Central memory CD8-positive, alpha-beta T cell (primary cell): ENCODE results near the gene CDK19.
"Not testable (repeated sequence)": the region's sequence is repeated elsewhere in the genome, so short reads cannot be mapped to it uniquely, and the experiment has no call there.

Experiments used
- ATAC-seq: fragments of 150-1000 bp; cut with Tn5 transposase; replicated peaks from 2 replicates; pipeline ENCODE4 v1.10.0; 2022; ENCODE audit warnings: mild to moderate bottlenecking, moderate FRiP score, moderate number of reproducible peaks; ENCODE audit not compliant: poor library complexity, severe bottlenecking; ENCODE audit errors: extremely low read depth
- DNase-seq, 2 donors: peaks; one replicate each; pipeline ENCODE4 v3.0.0; 2021; ENCODE audit warnings: low spot score in 2 of 2
- H3K27ac Mint-ChIP-seq: one replicate; pipeline ENCODE4 v1.8.0; 2022; ENCODE audit warnings: low read depth, mild to moderate bottlenecking, moderate library complexity, mixed read lengths
- H3K27me3 Mint-ChIP-seq: one replicate; pipeline ENCODE4 v1.8.0; 2022; ENCODE audit warnings: mixed read lengths
- H3K36me3 Mint-ChIP-seq: one replicate; pipeline ENCODE4 v1.8.0; 2022; ENCODE audit warnings: mild to moderate bottlenecking, moderate library complexity, mixed read lengths; ENCODE audit not compliant: insufficient read depth
- H3K4me1 Mint-ChIP-seq: one replicate; pipeline ENCODE4 v1.8.0; 2022; ENCODE audit warnings: mixed read lengths
- H3K4me3 Mint-ChIP-seq: one replicate; pipeline ENCODE4 v1.8.0; 2022; ENCODE audit warnings: mild to moderate bottlenecking, moderate library complexity, mixed read lengths
- H3K9me3 Mint-ChIP-seq: one replicate; pipeline ENCODE4 v1.8.0; 2022; ENCODE audit warnings: mixed read lengths

Gene CDK19

GRCh38 chr6:110769923-110770322 is 45.3 kb downstream of the CDK19 start:
- Mint-ChIP-seq H3K4me1 (no peaks in the 10 kb centered on the region), H3K9me3 (no peaks in the 10 kb centered on the region), H3K27ac (no peak overlapping the region), H3K4me3 (no peak overlapping the region), H3K36me3 (peaks cover 3% of the 10 kb centered on the region), H3K27me3 (no peaks in the 10 kb centered on the region)
- ATAC-seq (no peak), DNase-seq (no peak)

GRCh38 chr6:110768057-110768456 is 47.2 kb downstream of the CDK19 start:
- Mint-ChIP-seq H3K36me3 (peaks cover 3% of the 10 kb centered on the region), H3K9me3 (no peaks in the 10 kb centered on the region), H3K27ac (no peak overlapping the region), H3K27me3 (no peaks in the 10 kb centered on the region), H3K4me1 (no peaks in the 10 kb centered on the region), H3K4me3 (no peak overlapping the region)
- no peak for ATAC-seq
- DNase-seq = no peak

- no peak overlapping the region for H3K27ac Mint-ChIP-seq
- ATAC-seq = no peak
- no peak for DNase-seq
- H3K4me3 Mint-ChIP-seq = no peak overlapping the region
- H3K27me3 Mint-ChIP-seq = no peaks in the 10 kb centered on the region
- peaks cover 18% of the 10 kb centered on the region for H3K4me1 Mint-ChIP-seq
- H3K36me3 Mint-ChIP-seq = no peaks in the 10 kb centered on the region
- no peaks in the 10 kb centered on the region for H3K9me3 Mint-ChIP-seq
These were observed 53.9 kb downstream of the CDK19 start for GRCh38 chr6:110761371-110761770.

- no peaks in the 10 kb centered on the region for H3K27me3 Mint-ChIP-seq
- ATAC-seq (no peak), DNase-seq (no peak)
- no peaks in the 10 kb centered on the region for H3K36me3 Mint-ChIP-seq
- no peak overlapping the region for H3K4me3 Mint-ChIP-seq
- H3K4me1 Mint-ChIP-seq = peaks cover 18% of the 10 kb centered on the region
- no peak overlapping the region for H3K27ac Mint-ChIP-seq
- H3K9me3 Mint-ChIP-seq = no peaks in the 10 kb centered on the region
These were observed 54.7 kb downstream of the CDK19 start for GRCh38 chr6:110760589-110760988.

GRCh38 chr6:110760098-110760497 is 55.2 kb downstream of the CDK19 start:
- H3K4me1 Mint-ChIP-seq = peaks cover 18% of the 10 kb centered on the region
- not testable (repeated sequence) for ATAC-seq, H3K36me3 Mint-ChIP-seq, DNase-seq, H3K27ac Mint-ChIP-seq, H3K4me3 Mint-ChIP-seq, H3K27me3 Mint-ChIP-seq, H3K9me3 Mint-ChIP-seq

- H3K27ac Mint-ChIP-seq = no peak overlapping the region
- H3K27me3 Mint-ChIP-seq = no peaks in the 10 kb centered on the region
- H3K9me3 Mint-ChIP-seq = no peaks in the 10 kb centered on the region
- no peak overlapping the region for H3K4me3 Mint-ChIP-seq
- no peaks in the 10 kb centered on the region for H3K36me3 Mint-ChIP-seq
- DNase-seq (no peak), ATAC-seq (no peak)
- H3K4me1 Mint-ChIP-seq = peaks cover 18% of the 10 kb centered on the region
These were observed 57.3 kb downstream of the CDK19 start for GRCh38 chr6:110757926-110758325.

- Mint-ChIP-seq H3K27me3 (no peaks in the 10 kb centered on the region), H3K27ac (no peak overlapping the region), H3K4me1 (peaks cover 13% of the 10 kb centered on the region), H3K4me3 (no peak overlapping the region), H3K36me3 (no peaks in the 10 kb centered on the region), H3K9me3 (no peaks in the 10 kb centered on the region)
- ATAC-seq (no peak), DNase-seq (no peak)
These were observed 58.5 kb downstream of the CDK19 start for GRCh38 chr6:110756817-110757216.

GRCh38 chr6:110755411-110755834 is 59.8 kb downstream of the CDK19 start:
- Mint-ChIP-seq H3K27me3 (no peaks in the 10 kb centered on the region), H3K9me3 (no peaks in the 10 kb centered on the region), H3K36me3 (no peaks in the 10 kb centered on the region), H3K27ac (no peak overlapping the region), H3K4me3 (no peak overlapping the region), H3K4me1 (peaks cover 13% of the 10 kb centered on the region)
- no peak for DNase-seq
- no peak for ATAC-seq

GRCh38 chr6:110753936-110754668 is 61.2 kb downstream of the CDK19 start:
- H3K36me3 Mint-ChIP-seq, H3K27ac Mint-ChIP-seq, H3K4me3 Mint-ChIP-seq, ATAC-seq, DNase-seq, H3K27me3 Mint-ChIP-seq, H3K9me3 Mint-ChIP-seq: not testable (repeated sequence)
- peaks cover 18% of the 10 kb centered on the region for H3K4me1 Mint-ChIP-seq

GRCh38 chr6:110748453-110748852 is 66.8 kb downstream of the CDK19 start:
- no peaks in the 10 kb centered on the region for H3K27me3 Mint-ChIP-seq
- no peaks in the 10 kb centered on the region for H3K36me3 Mint-ChIP-seq
- H3K4me1 Mint-ChIP-seq = peaks cover 11% of the 10 kb centered on the region
- H3K4me3 Mint-ChIP-seq = no peak overlapping the region
- ATAC-seq (no peak), DNase-seq (no peak)
- no peaks in the 10 kb centered on the region for H3K9me3 Mint-ChIP-seq
- no peak overlapping the region for H3K27ac Mint-ChIP-seq

- DNase-seq (no peak), ATAC-seq (no peak)
- Mint-ChIP-seq H3K4me3 (no peak overlapping the region), H3K4me1 (peaks cover 11% of the 10 kb centered on the region), H3K27me3 (no peaks in the 10 kb centered on the region), H3K27ac (no peak overlapping the region), H3K9me3 (no peaks in the 10 kb centered on the region), H3K36me3 (peaks cover 4% of the 10 kb centered on the region)
These were observed 68.6 kb downstream of the CDK19 start for GRCh38 chr6:110746680-110747079.

- DNase-seq (no peak), ATAC-seq (no peak)
- Mint-ChIP-seq H3K9me3 (peaks cover 6% of the 10 kb centered on the region), H3K27ac (no peak overlapping the region), H3K4me1 (peaks cover 6% of the 10 kb centered on the region), H3K4me3 (no peak overlapping the region), H3K27me3 (no peaks in the 10 kb centered on the region), H3K36me3 (peaks cover 8% of the 10 kb centered on the region)
These were observed 70.3 kb downstream of the CDK19 start for GRCh38 chr6:110744991-110745390.

GRCh38 chr6:110742552-110742951 is 72.7 kb downstream of the CDK19 start:
- DNase-seq, H3K36me3 Mint-ChIP-seq, H3K27me3 Mint-ChIP-seq, H3K4me3 Mint-ChIP-seq, ATAC-seq, H3K4me1 Mint-ChIP-seq, H3K9me3 Mint-ChIP-seq, H3K27ac Mint-ChIP-seq: not testable (repeated sequence)
